ENCODE data around the gene ZNF451.

DNA sequence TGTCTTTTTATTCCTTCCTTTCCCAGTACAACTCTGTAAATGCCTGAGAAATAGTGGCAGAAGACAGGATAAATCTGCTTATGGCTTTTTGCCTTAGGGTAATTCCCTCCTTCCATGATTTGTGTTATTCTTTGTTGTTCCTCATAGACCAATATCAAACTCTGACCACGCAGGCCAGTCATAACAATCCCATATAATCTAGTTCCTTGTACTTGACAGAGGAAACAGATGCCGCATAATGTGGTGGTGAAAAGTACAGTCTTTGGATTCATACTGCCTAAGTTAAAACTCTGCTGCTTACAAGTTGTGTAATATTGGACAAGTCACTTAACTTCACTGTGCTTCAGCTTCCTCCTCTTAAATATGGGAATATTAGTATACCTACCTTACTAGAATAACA, 74.0 kb downstream of the ZNF451 start:
- TF ChIP-seq, protein P1, sequence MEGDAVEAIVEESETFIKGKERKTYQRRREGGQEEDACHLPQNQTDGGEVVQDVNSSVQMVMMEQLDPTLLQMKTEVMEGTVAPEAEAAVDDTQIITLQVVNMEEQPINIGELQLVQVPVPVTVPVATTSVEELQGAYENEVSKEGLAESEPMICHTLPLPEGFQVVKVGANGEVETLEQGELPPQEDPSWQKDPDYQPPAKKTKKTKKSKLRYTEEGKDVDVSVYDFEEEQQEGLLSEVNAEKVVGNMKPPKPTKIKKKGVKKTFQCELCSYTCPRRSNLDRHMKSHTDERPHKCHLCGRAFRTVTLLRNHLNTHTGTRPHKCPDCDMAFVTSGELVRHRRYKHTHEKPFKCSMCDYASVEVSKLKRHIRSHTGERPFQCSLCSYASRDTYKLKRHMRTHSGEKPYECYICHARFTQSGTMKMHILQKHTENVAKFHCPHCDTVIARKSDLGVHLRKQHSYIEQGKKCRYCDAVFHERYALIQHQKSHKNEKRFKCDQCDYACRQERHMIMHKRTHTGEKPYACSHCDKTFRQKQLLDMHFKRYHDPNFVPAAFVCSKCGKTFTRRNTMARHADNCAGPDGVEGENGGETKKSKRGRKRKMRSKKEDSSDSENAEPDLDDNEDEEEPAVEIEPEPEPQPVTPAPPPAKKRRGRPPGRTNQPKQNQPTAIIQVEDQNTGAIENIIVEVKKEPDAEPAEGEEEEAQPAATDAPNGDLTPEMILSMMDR (IDR thresholded peaks at IDR 0.05), result no peak
- no peak for TF ChIP-seq POLR2A (IDR thresholded peaks at IDR 0.05)
